Mesenchymal stem cell (in vitro differentiated cells and primary cell): ENCODE measurements around the gene LRP1B.
"Not testable (repeated sequence)": the region's sequence is repeated elsewhere in the genome, so short reads cannot be mapped to it uniquely, and the experiment has no call there.

Experiments used
- DNase-seq: peaks from one replicate; pipeline ENCODE4 v3.0.0-alpha.2; 2013
- H2AFZ ChIP-seq: one replicate; pipeline ENCODE4 v1.6.1; 2013; ENCODE audit warnings: low read depth, mild to moderate bottlenecking, control low read depth, inconsistent platforms, low read length, moderate library complexity
- H2AK5ac ChIP-seq: 2 replicates; pipeline ENCODE4 v1.6.1; 2013; ENCODE audit warnings: low read length, moderate library complexity, mild to moderate bottlenecking, inconsistent platforms; ENCODE audit not compliant: severe bottlenecking
- H2BK120ac ChIP-seq: one replicate; pipeline ENCODE4 v1.6.1; 2013; ENCODE audit warnings: low read depth, mild to moderate bottlenecking, inconsistent platforms, low read length, moderate library complexity
- H2BK12ac ChIP-seq, 2 experiments: one replicate each; pipeline ENCODE4 v1.6.1; 2013; ENCODE audit warnings: inconsistent platforms in 2 of 2, low read length in 2 of 2, mild to moderate bottlenecking in 2 of 2, moderate library complexity in 2 of 2, control low read depth in 1 of 2
- H2BK15ac ChIP-seq: one replicate; pipeline ENCODE4 v1.6.1; 2013; ENCODE audit warnings: mild to moderate bottlenecking, low read depth, inconsistent platforms; ENCODE audit not compliant: poor library complexity, severe bottlenecking
- H2BK5ac ChIP-seq: 2 replicates; pipeline ENCODE4 v1.6.1; 2013; ENCODE audit warnings: low read depth, mild to moderate bottlenecking, low read length, control low read depth, inconsistent platforms; ENCODE audit not compliant: poor library complexity, severe bottlenecking
- H3K14ac ChIP-seq, 2 experiments: one replicate each; pipeline ENCODE4 v1.6.1; 2013; ENCODE audit warnings: inconsistent platforms in 2 of 2, low read length in 2 of 2, control low read depth in 1 of 2, mild to moderate bottlenecking in 1 of 2, moderate library complexity in 1 of 2
- H3K18ac ChIP-seq, 2 experiments: one replicate each; pipeline ENCODE4 v1.6.1; 2013; ENCODE audit warnings: inconsistent platforms in 2 of 2, low read length in 2 of 2, control low read depth in 1 of 2, low read depth in 1 of 2, mild to moderate bottlenecking in 1 of 2
- H3K23ac ChIP-seq, 2 experiments: one replicate each; pipeline ENCODE4 v1.6.1; 2013; ENCODE audit warnings: inconsistent platforms in 2 of 2, low read length in 2 of 2, mild to moderate bottlenecking in 2 of 2, moderate library complexity in 2 of 2, control low read depth in 1 of 2
- H3K27ac ChIP-seq: 2 replicates; pipeline ENCODE4 v1.5.1; 2013; ENCODE audit warnings: mild to moderate bottlenecking, moderate library complexity, low read length, control low read depth, inconsistent platforms; ENCODE audit not compliant: poor library complexity, severe bottlenecking
- H3K27me3 ChIP-seq, 2 experiments: 2 replicates each; pipeline versions ENCODE4 v1.6.1 to v1.7.0; 2013; ENCODE audit warnings: low read length in 2 of 2, mild to moderate bottlenecking in 2 of 2, moderate library complexity in 2 of 2, control low read depth in 1 of 2, inconsistent platforms in 1 of 2; ENCODE audit not compliant: control insufficient read depth in 1 of 2, insufficient read depth in 1 of 2
- H3K36me3 ChIP-seq, 2 experiments: 2 replicates each; pipeline versions ENCODE4 v1.6.1 to v1.7.0; 2013; ENCODE audit warnings: low read length in 2 of 2, control low read depth in 1 of 2, inconsistent platforms in 1 of 2, low read depth in 1 of 2, mild to moderate bottlenecking in 1 of 2; ENCODE audit not compliant: insufficient read depth in 2 of 2, control insufficient read depth in 1 of 2
- H3K4ac ChIP-seq, 2 experiments: one replicate each; pipeline ENCODE4 v1.6.1; 2013; ENCODE audit warnings: inconsistent platforms in 2 of 2, low read length in 2 of 2, mild to moderate bottlenecking in 2 of 2, moderate library complexity in 2 of 2, control low read depth in 1 of 2, low read depth in 1 of 2
- H3K4me1 ChIP-seq: 2 replicates; pipeline ENCODE4 v1.6.1; 2013; ENCODE audit warnings: low read depth, low read length, control low read depth; ENCODE audit not compliant: control insufficient read depth, insufficient read depth
- H3K4me2 ChIP-seq: 2 replicates; pipeline ENCODE4 v1.6.1; 2013; ENCODE audit warnings: low read length, mild to moderate bottlenecking, inconsistent platforms; ENCODE audit not compliant: poor library complexity, severe bottlenecking
- H3K4me3 ChIP-seq, 2 experiments: 2 replicates each; pipeline versions ENCODE4 v1.5.1 to v1.7.0; 2013; ENCODE audit warnings: low read length in 2 of 2, mild to moderate bottlenecking in 2 of 2, control low read depth in 1 of 2, low read depth in 1 of 2; ENCODE audit not compliant: insufficient read depth in 1 of 2
- H3K79me1 ChIP-seq: replicated peaks from 2 replicates; pipeline ENCODE4 v1.6.1; 2013; ENCODE audit warnings: mild to moderate bottlenecking, control low read depth, low read length, inconsistent platforms; ENCODE audit not compliant: poor library complexity, severe bottlenecking
- H3K9ac ChIP-seq: 2 replicates; pipeline ENCODE4 v1.7.0; 2013; ENCODE audit warnings: mild to moderate bottlenecking, low read length, moderate library complexity
- H3K9me3 ChIP-seq: 2 replicates; pipeline ENCODE4 v1.7.0; 2013; ENCODE audit warnings: mild to moderate bottlenecking, low read length; ENCODE audit not compliant: control insufficient read depth
- H4K8ac ChIP-seq: one replicate; pipeline ENCODE4 v1.6.1; 2013; ENCODE audit warnings: inconsistent platforms, mild to moderate bottlenecking, low read length, moderate library complexity
- H4K91ac ChIP-seq: one replicate; pipeline ENCODE4 v1.6.1; 2013; ENCODE audit warnings: mild to moderate bottlenecking, low read length, inconsistent platforms
- WGBS: methylation state at CpG from one replicate; pipeline ENCODE4 v1.1.7; 2013; ENCODE audit warnings: mixed read lengths; 5-methylcytosine and 5-hydroxymethylcytosine counted together

LRP1B gene

GRCh38 chr2:140650825-140651224, 1480.0 kb downstream of the LRP1B start:
- WGBS, result 67% methylated on average over 1 of the region's 3 CpGs
- no peak overlapping the region for H3K9ac ChIP-seq
- no peak overlapping the region for H2BK5ac ChIP-seq
- H3K36me3 ChIP-seq, result no peaks in the 10 kb centered on the region
- no peak overlapping the region for H2BK12ac ChIP-seq
- no peak overlapping the region for H2AFZ ChIP-seq
- H3K23ac ChIP-seq, result no peak overlapping the region
- no peak overlapping the region for H3K4me2 ChIP-seq
- peak overlapping the region; percentile 65 for H3K27ac ChIP-seq
- DNase-seq, result peak; percentile 31
- H3K79me1 ChIP-seq, result no peaks in the 10 kb centered on the region
- H4K8ac ChIP-seq, result no peak overlapping the region
- H3K9me3 ChIP-seq, result no peaks in the 10 kb centered on the region
- H4K91ac ChIP-seq, result no peak overlapping the region
- H2BK120ac ChIP-seq, result no peak overlapping the region
- H2BK15ac ChIP-seq, result no peak overlapping the region
- no peaks in the 10 kb centered on the region for H3K27me3 ChIP-seq
- H3K18ac ChIP-seq, result no peak overlapping the region
- no peak overlapping the region for H3K14ac ChIP-seq
- H3K4me3 ChIP-seq, result no peak overlapping the region
- no peak overlapping the region for H2AK5ac ChIP-seq
- H3K4me1 ChIP-seq, result no peaks in the 10 kb centered on the region
- no peak overlapping the region for H3K4ac ChIP-seq

- 100% methylated on average over 3 of the region's 4 CpGs for WGBS
- not testable (repeated sequence) for H2BK5ac ChIP-seq, H2BK15ac ChIP-seq, H3K4me3 ChIP-seq, H2BK120ac ChIP-seq, H3K18ac ChIP-seq, H3K4me2 ChIP-seq, H2AFZ ChIP-seq, H3K4me1 ChIP-seq, DNase-seq, H4K91ac ChIP-seq, H3K4ac ChIP-seq, H3K23ac ChIP-seq, H3K27me3 ChIP-seq, H3K79me1 ChIP-seq, H3K27ac ChIP-seq, H3K36me3 ChIP-seq, H3K14ac ChIP-seq, H2BK12ac ChIP-seq, H3K9me3 ChIP-seq, H2AK5ac ChIP-seq, H4K8ac ChIP-seq, H3K9ac ChIP-seq
Measured at GRCh38 chr2:140650134-140650533, 1480.7 kb downstream of the LRP1B start.

DNA sequence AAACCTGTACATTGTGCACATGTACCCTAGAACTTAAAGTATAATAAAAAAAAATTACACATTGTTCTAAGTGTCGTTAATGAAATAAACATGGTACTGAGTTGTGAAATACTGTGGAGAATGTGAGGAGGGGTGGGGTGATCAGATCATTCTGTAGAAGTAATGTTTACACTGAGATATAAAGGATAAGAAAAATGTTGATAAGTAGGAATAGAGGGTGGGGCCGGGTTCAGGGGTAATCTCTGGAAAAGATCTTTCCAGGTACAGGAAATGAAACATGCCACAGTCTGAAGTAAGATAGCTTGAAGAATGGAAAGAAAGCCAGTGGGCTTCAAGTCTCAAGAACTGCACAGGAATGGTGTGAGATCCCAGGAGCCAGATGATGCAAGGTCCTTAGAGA, 1482.4 kb downstream of the LRP1B start:
- Histone ChIP-seq H4K91ac (no peak overlapping the region), H3K9me3 (no peaks in the 10 kb centered on the region)
- 97% methylated on average over 2 of the region's 2 CpGs for WGBS

DNA sequence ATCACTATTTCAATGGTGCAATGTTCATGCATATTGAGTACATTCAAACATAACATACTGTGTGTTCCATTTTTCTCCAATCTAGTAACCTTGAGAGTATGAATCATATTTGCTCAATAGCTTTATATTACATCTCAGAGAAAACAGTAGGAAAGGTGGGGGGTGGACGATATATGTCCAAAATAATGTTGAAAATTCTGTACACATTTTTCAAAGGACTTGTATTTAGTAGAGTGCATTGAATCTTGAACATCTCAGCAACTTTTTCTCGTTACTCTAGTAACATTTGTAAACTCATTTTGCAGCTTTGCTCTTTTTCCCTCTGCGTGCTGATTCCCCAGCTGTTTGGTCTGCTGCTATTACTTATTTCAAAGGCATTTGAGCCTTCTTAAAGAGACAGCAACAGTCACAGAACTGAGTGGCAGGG, 1487.0 kb downstream of the LRP1B start:
- H4K8ac ChIP-seq, result no peak overlapping the region
- no peaks in the 10 kb centered on the region for H3K9me3 ChIP-seq
- H2AFZ ChIP-seq, result no peak overlapping the region
- peaks cover 3% of the 10 kb centered on the region for H3K4me1 ChIP-seq
- H3K14ac ChIP-seq, result no peak overlapping the region
- no peaks in the 10 kb centered on the region for H3K79me1 ChIP-seq
- no peak overlapping the region for H2BK5ac ChIP-seq
- peak; percentile 66 for DNase-seq
- H3K23ac ChIP-seq, result no peak overlapping the region
- H2BK15ac ChIP-seq, result no peak overlapping the region
- H3K9ac ChIP-seq, result peak overlapping the region; percentile 41
- no peak overlapping the region for H3K18ac ChIP-seq
- H3K27me3 ChIP-seq, result no peaks in the 10 kb centered on the region
- no peak overlapping the region for H3K4ac ChIP-seq
- peak overlapping the region in 1 of 2 experiments; percentile 25 for H3K4me3 ChIP-seq
- H2AK5ac ChIP-seq, result no peak overlapping the region
- no peak overlapping the region for H2BK12ac ChIP-seq
- peak overlapping the region; percentile 14 for H3K27ac ChIP-seq
- no peaks in the 10 kb centered on the region for H3K36me3 ChIP-seq
- H3K4me2 ChIP-seq, result peak overlapping the region; percentile 28
- WGBS, result 0% methylated on average over 2 of the region's 3 CpGs
- H2BK120ac ChIP-seq, result no peak overlapping the region
- H4K91ac ChIP-seq, result no peak overlapping the region

More for the DNA sequence above, 1482.4 kb downstream of the LRP1B start:
- Histone ChIP-seq H3K27me3 (no peaks in the 10 kb centered on the region), H2BK12ac (no peak overlapping the region), H3K27ac (no peak overlapping the region), H3K79me1 (no peaks in the 10 kb centered on the region), H3K4ac (no peak overlapping the region), H3K23ac (no peak overlapping the region), H2AK5ac (no peak overlapping the region), H3K4me2 (no peak overlapping the region), H3K36me3 (no peaks in the 10 kb centered on the region), H3K14ac (no peak overlapping the region), H4K8ac (no peak overlapping the region), H3K4me1 (peaks cover 3% of the 10 kb centered on the region), H2BK5ac (no peak overlapping the region), H3K9ac (no peak overlapping the region), H3K4me3 (no peak overlapping the region), H2BK15ac (no peak overlapping the region), H3K18ac (no peak overlapping the region), H2AFZ (no peak overlapping the region), H2BK120ac (no peak overlapping the region)
- no peak for DNase-seq
